Measurements from ENCODE around the gene LRCH1. TPM values are rescaled to one million over a fixed set of nuclear protein-coding genes. Genes with fewer than 3 reads are reported as not detected.

LRCH1 gene
- total and polyA plus RNA-seq, 2 of the 13 experiments (the other 11 are each of a cell fraction or from before 2014, with no cell fraction given) = 4.1 to 12.6 TPM

- Histone ChIP-seq H2AFZ (ENCODE audit: low read length) (no peak overlapping the region), H4K20me1 (ENCODE audit: insufficient read depth, low read length) (no peaks in the 10 kb centered on the region), H3K9me3 (ENCODE audit: low read length) (no peaks in the 10 kb centered on the region), H3K27ac (ENCODE audit: extremely low read length, insufficient read depth, low read length) (no peak overlapping the region), H3K4me1 (ENCODE audit: insufficient read depth, low read length) (peaks cover 33% of the 10 kb centered on the region), H3K79me2 (ENCODE audit: insufficient read depth, low read length) (peaks cover 69% of the 10 kb centered on the region), H3K4me3 (replicated peaks in 1 of 3; ENCODE audit: insufficient read depth in 1 of 3, low read depth in 2 of 3, low read length in 3 of 3) (no peak overlapping the region), H3K36me3 (replicated peaks in 1 of 2; ENCODE audit: control insufficient read depth in 1 of 2, insufficient read depth in 2 of 2, low read length in 2 of 2) (no peaks in the 10 kb centered on the region; a peak in 1 of 5 replicates), H3K9ac (ENCODE audit: insufficient read depth, low read depth, low read length) (no peak overlapping the region), H3K4me2 (ENCODE audit: low read depth, low read length) (no peak overlapping the region), H3K27me3 (ENCODE audit: control insufficient read depth in 1 of 2, insufficient read depth in 2 of 2, low read length in 2 of 2) (no peaks in the 10 kb centered on the region)
- ATAC-seq (no peak), FAIRE-seq (no peak), DNase-seq (ENCODE audit: low spot score) (no peak)
- in situ Hi-C loops (cut with HindIII; ENCODE audit: extremely low pct_ligation_motif_present, low pct_unique_long_range_greater_than_20kb) (no loop called here), intact Hi-C loops (cut with micrococcal nuclease; ENCODE audit: unreplicated experiment) (no loop called here)
- BruUV-seq (replicated peaks) = no TSS peak
- 91% methylated on average over 8 of the region's 8 CpGs for WGBS (ENCODE audit: low lambda C conversion rate)
- POLR2A ChIA-PET = no interaction called here
- TF ChIP-seq SIX1 (CRISPR knock-in tag; IDR thresholded peaks at IDR 0.05; ENCODE audit: borderline replicate concordance) (no peak), ZNF235 (CRISPR knock-in tag; IDR thresholded peaks at IDR 0.05; ENCODE audit: borderline replicate concordance) (no peak), ZMYM4 (CRISPR knock-in tag; IDR thresholded peaks at IDR 0.05) (no peak)
- CTCF ChIA-PET (ENCODE audit: low intra/inter-chr PET ratio, low total read pairs) = no interaction called here
Observed at GRCh38 chr13:46615888-46616531, 63.0 kb downstream of the LRCH1 start.

GRCh38 chr13:46617229-46617721, 64.3 kb downstream of the LRCH1 start:
- no TSS peak for BruUV-seq (replicated peaks)
- Histone ChIP-seq H3K9me3 (ENCODE audit: low read length) (no peaks in the 10 kb centered on the region), H3K9ac (ENCODE audit: insufficient read depth, low read depth, low read length) (no peak overlapping the region), H3K4me1 (ENCODE audit: insufficient read depth, low read length) (peaks cover 46% of the 10 kb centered on the region), H3K4me3 (replicated peaks in 1 of 3; ENCODE audit: insufficient read depth in 1 of 3, low read depth in 2 of 3, low read length in 3 of 3) (no peak overlapping the region), H4K20me1 (ENCODE audit: insufficient read depth, low read length) (0 out of 2 replicates have a peak, but pooled peaks cover 4% of the 10 kb centered on the region), H2AFZ (ENCODE audit: low read length) (no peak overlapping the region), H3K36me3 (replicated peaks in 1 of 2; ENCODE audit: control insufficient read depth in 1 of 2, insufficient read depth in 2 of 2, low read length in 2 of 2) (no peaks in the 10 kb centered on the region; a peak in 1 of 5 replicates), H3K79me2 (ENCODE audit: insufficient read depth, low read length) (peaks cover 69% of the 10 kb centered on the region), H3K27ac (ENCODE audit: extremely low read length, insufficient read depth, low read length) (no peak overlapping the region), H3K4me2 (ENCODE audit: low read depth, low read length) (no peak overlapping the region), H3K27me3 (ENCODE audit: control insufficient read depth in 1 of 2, insufficient read depth in 2 of 2, low read length in 2 of 2) (no peaks in the 10 kb centered on the region)
- in situ Hi-C loops (cut with HindIII; ENCODE audit: extremely low pct_ligation_motif_present, low pct_unique_long_range_greater_than_20kb) (no loop called here), intact Hi-C loops (cut with micrococcal nuclease; ENCODE audit: unreplicated experiment) (no loop called here)
- CTCF ChIA-PET (ENCODE audit: low intra/inter-chr PET ratio, low total read pairs) = no interaction called here
- DNase-seq (ENCODE audit: low spot score) (no peak), ATAC-seq (no peak), FAIRE-seq (no peak)
- POLR2A ChIA-PET = no interaction called here
- WGBS (ENCODE audit: low lambda C conversion rate) = 98% methylated on average over 8 of the region's 8 CpGs
- no peak for TF ChIP-seq NR2C2 (CRISPR knock-in tag; IDR thresholded peaks at IDR 0.05; ENCODE audit: borderline replicate concordance)
- no peak for TF ChIP-seq PRDM15 (CRISPR knock-in tag; IDR thresholded peaks at IDR 0.05)
- no peak for TF ChIP-seq ZNF607 (CRISPR knock-in tag; IDR thresholded peaks at IDR 0.05; ENCODE audit: borderline replicate concordance)
- no peak for TF ChIP-seq ZNF850 (CRISPR knock-in tag; conservative IDR thresholded peaks at IDR 0.05)
- no peak for TF ChIP-seq SMYD3 (CRISPR knock-in tag; IDR thresholded peaks at IDR 0.05)
- no peak for TF ChIP-seq PBX3 (CRISPR knock-in tag; IDR thresholded peaks at IDR 0.05; ENCODE audit: borderline replicate concordance)
- no peak for TF ChIP-seq SKI (IDR thresholded peaks at IDR 0.05; ENCODE audit: partially characterized antibody)
- no peak for TF ChIP-seq ZNF879 (CRISPR knock-in tag; IDR thresholded peaks at IDR 0.05)

Data from HepG2 (cell line).